GDM1 (cell line): ENCODE results near the gene SNTG2.

Experiments used
- DNase-seq: peaks from one replicate; lab custom pipeline; 2025; lab: John Stamatoyannopoulos, UW

SNTG2 gene

DNA sequence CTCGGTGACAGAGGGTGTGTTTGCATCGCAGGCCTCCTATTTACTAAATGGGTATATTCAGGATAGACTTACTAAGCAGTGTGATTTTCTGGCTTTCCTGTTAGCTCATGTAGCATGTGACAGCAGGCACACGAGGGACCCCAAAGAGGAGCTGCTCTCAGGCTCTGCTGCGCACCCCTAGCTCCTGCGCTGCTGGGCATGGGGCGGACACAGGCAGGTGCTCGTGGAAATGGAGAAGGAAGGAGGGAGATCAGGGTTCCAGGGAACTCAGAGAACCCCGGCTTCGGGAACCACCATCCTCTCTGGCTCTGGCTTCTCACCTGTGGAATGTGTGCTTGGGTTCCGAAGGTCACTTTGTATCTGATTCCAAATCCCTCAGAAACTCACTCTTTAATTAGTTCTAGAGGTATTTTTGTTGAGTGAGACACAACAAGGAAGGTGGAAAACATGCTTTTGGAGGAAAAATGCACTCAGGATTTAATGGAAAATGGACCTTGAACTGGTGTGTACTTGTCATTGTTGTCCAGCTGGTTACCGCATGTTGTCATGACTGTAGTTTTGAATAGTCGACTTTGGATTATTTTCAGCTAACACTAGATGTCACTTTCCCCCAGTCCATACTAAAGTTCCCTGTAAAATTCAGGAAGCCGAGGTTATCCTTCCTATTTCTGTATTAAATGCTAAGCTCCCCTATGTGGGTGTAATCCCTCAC lies 3.5 kb downstream of the SNTG2 start:
- DNase-seq = no peak

- no peak for DNase-seq
These were observed 4.0 kb downstream of the SNTG2 start for GRCh38 chr2:954687-955000.

- DNase-seq = no peak
These were observed 5.4 kb downstream of the SNTG2 start for GRCh38 chr2:955829-956731.

DNA sequence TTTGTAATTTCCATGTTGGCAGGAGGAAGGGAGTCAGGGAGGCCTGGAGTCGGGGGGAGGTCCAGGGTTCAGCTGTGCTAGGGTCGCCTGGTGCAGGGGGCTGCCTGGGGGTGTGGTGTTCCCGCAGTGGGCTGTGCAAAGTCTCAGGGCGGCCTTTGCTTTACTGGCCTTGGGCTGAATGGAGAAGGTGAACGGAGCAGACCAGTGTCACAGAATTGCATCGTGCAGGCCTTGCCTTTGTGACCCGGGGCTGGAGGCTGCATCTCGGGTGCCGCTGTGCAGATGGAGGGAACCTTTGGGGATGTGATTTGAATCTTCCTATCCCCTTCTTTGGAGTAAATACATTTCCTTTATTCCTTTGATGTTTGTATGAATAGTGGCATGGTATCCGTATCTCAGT lies 8.8 kb downstream of the SNTG2 start:
- no peak for DNase-seq

DNA sequence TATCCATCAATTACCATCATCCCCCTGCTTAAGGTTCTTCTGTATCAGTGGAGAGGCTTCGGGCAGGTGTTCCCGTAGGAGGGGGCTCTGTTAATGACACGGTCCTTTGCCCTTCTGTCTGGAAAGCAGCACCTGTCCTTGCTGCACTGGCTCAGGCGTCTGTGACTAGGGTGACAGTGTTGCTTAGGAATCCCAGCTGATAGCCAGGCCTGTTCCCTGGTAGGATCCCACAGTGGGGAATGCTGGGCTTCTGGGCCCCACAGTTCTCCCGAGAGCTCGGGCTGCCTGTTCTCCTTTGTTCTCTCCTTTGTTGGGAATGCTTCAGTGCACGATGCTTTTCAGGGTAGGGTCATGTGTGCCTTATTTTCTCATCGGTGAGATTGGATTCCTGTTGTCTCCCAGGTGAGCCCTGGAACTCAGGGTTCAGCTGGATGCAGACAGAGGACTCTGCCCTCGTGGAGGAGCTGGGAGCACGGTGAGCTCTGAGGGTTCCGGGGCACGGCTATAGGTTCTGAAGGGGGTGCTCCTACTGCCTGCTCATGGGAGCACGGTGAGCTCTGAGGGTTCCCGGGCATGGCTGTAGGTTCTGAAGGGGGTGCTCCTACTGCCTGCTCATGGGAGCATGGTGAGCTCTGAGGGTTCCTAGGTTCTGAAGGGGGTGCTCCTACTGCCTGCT lies 9.6 kb downstream of the SNTG2 start:
- DNase-seq = no peak

- DNase-seq = no peak
These were observed 11.1 kb downstream of the SNTG2 start for GRCh38 chr2:961786-962185.

GRCh38 chr2:963876-964275 lies 13.2 kb downstream of the SNTG2 start:
- no peak for DNase-seq

- no peak for DNase-seq
These were observed 13.9 kb downstream of the SNTG2 start for GRCh38 chr2:964562-964961.

GRCh38 chr2:965640-966147 lies 15.0 kb downstream of the SNTG2 start:
- DNase-seq = no peak

DNA sequence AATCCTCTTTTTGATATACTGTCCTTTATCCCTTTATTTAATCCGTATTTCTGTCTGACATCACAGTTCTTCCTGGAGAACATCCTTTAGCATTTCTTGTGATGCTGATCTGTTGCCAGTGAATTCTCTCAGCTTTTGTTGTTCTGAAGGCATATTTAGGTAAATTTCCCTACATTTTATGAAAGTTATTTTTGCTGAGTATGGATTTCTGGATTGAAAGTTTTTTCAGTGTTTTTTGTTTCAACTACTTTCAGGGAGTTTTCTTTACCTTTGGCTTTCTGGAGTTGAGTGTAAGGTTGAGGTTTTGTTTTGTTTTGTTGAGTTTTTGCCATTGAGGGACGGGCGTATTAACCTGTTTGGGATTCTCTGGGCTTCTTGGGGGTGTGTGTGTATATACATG lies 22.5 kb downstream of the SNTG2 start:
- no peak for DNase-seq

DNA sequence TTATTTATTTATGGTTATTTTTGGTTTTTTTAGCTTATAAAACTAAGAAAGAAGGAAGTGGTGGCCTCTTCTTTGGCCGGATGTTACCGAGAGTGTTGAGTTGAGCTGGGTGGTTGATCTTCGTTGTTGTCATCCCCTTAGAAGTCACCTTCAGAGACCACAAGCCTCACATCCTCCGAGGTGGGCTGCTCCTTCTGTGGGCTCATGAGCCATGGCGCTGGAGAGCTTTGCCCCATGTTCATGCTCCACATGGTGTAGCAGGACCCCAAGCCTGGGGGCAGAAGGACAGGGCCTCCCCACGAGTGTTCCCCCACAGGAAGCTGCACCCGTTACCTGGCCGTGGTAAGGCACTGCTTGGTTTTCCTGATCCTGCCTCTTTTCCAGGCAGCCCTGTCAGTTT lies 23.4 kb downstream of the SNTG2 start:
- no peak for DNase-seq

DNA sequence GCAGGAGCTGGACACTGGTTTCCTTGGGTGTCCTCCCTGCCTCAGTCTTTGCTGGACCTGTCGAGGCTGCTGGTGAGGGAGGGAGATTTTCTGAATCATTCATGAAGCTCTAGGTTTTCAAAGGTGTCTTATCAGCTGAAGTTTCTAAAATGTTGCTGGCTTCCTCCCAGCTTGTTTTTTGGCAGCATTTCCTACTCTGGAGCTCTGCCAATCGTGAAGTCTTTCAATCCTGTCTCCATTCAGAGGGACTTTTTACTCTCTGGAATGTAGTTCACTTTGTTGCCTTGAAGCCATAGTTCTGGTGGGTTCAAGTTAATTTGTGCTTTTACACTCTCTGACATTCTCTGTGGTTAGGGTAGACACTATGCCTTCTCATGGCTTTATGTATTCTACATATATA lies 23.9 kb downstream of the SNTG2 start:
- DNase-seq = no peak

DNA sequence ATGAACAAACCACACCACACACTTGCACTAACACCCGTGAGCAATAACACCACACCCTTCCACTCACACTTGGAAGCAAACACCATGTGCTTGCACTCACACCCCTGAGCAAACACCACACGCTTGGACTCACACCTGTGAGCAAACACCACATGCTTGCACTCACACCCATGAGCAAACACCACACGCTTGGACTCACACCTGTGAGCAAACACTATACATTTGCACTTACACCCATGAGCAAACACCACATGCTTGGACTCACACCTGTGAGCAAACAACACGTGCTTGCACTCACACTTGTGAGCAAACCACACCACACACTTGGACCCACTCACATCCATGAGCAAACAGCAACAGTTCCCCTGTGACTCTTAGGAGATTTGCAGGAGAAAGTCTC lies 24.4 kb downstream of the SNTG2 start:
- DNase-seq = no peak

- DNase-seq = no peak
These were observed 28.6 kb downstream of the SNTG2 start for GRCh38 chr2:979069-979928.

DNA sequence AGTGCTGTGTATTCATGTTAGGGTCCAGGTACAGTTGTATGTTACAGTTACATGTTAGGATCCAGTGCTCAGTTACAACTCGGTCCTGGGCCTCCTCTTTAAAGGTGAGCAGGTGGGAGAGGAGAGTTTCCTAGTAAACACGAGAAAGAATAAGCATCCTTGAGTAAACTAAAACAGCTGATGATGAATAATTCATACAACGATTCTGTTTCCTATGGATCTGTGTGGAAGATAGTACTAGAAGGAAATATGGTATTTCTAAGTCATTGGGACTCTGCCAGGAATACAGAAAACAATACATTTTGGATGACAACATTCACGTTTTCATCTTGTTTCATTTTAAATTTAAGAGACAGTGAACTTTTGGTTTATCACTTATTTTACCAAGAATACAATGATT lies 29.5 kb downstream of the SNTG2 start:
- no peak for DNase-seq

- DNase-seq = no peak
These were observed 30.6 kb downstream of the SNTG2 start for GRCh38 chr2:981258-981657.

DNA sequence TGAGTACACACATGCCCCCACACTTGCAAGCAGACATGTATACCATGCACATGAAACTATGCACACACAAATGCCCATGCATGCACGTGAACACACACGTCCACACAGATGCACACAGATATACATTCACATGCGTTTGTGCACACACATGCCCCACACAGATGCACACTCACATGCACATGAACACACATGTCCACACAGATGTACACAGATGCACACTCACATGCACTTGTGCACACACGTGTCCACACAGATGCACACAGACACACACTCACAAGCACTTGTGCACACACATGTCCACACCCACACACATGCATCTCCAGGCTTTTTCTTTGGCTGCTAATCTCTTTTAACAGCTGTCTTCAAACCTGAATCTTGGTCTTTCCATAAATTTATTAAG lies 31.1 kb downstream of the SNTG2 start:
- no peak for DNase-seq

DNA sequence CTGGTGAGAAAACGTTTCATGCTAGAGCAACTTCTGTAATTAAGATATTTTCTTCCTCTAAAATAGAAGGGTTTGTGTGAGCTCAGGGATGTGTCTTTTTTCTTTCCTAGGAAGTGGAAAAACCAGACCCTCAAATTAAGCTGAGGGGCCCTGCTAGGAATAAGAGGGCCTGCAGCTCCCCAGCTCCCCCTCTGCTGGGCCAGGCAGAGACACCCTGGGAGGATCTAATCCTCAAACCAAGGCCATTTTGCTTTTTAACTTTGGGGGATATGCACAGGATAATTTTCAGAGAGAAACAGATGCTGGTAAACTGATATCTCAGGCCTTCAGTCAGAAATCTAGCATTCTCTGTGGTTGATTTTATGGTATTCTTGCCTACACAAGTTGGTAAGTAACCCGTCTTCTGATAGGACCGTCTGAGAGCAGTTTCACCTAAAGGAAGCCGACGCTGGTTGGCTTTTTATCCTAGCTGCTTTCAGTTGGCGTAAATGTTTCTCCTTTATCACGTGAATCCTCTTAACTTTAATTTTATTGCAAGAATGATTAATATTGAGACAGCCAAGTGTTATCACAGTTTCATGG lies 34.8 kb downstream of the SNTG2 start:
- no peak for DNase-seq

DNA sequence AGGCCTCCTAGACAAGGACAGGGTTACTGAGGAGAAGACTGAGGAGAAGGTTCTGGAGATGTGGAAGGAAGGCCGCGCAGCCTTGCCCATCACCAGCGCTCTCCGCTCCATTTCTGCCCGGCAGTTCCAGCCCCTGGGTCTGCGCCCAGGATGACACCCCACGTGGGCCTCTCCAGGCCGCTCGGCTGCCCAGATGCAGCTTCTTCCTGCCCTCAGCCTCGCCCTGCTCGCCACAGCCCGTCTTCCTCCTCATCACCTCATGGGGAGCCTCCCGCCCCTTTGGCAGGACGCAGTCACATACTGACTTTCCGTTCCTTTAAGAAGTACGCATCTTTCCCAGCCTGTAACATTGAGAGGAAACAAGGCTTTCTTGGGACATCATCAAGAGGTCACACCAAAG lies 37.1 kb downstream of the SNTG2 start:
- DNase-seq = no peak

DNA sequence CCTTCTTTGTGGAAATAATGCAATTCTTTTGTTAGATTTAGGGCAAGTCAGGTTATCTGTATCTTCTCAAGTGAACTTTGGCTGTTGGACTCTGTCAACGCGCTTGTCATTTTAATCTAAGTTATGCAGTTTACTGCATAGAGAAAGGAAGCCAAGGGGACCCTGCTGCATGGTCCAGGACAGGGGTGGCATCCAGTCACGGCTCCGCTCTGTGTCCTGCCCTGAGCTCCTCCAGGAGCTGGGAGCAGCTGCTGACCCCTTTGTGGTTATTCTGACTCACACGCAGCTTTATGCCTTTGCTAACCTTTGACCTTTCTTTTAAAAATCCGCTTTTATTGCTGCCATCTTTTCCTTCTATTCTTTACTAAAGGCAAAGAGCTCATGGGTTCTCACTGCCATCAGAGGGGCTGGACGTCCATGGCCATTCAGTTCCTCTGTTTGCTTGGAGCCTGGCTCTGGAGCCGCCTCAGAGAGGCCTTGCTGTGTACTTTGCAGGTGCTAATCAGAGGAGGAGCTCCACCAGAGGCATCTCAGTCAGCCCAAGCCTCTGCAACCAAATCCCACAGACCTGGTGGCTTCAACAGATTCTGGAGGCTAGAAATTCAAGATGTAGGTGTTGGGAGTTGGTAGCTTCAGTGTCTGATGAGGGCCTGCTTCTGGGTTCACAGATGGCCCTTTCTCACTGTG lies 39.3 kb downstream of the SNTG2 start:
- no peak for DNase-seq

DNA sequence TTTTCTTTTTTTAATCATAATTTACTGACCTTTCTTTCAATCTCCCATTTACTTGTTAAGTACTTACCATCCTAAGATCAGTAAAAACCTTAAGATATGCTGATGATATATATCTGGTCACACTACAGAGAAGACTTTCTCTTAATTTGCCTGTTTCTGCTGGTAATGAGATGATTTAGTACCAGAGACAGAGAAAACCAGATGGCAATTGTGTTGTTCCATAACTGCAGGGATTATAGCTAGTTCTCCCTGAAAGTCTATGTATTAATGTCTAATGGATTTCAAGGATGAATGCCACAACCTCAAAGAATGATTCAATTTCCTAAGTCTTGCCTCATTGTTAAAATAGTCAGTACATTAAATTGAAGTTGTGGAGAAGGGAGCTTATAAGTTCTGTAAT lies 40.3 kb downstream of the SNTG2 start:
- DNase-seq = no peak
